H9 (cell line): ENCODE data around the gene FOXD4L6. TPM values are rescaled to one million over a fixed set of nuclear protein-coding genes. Genes with fewer than 3 reads are reported as not detected.
"Not testable (repeated sequence)": the region's sequence is repeated elsewhere in the genome, so short reads cannot be mapped to it uniquely, and the experiment has no call there.

Experiments
- DNase-seq: peaks from one replicate; pipeline ENCODE4 v3.0.0-alpha.2; 2017
- H2AFZ ChIP-seq: one replicate; pipeline ENCODE4 v1.6.1; 2013; ENCODE audit warnings: mild to moderate bottlenecking, low read length, control low read depth, moderate library complexity
- H2AK5ac ChIP-seq: 2 replicates; pipeline ENCODE4 v1.6.1; 2013; ENCODE audit warnings: low read length, control low read depth, mixed read lengths; ENCODE audit not compliant: insufficient read length
- H2BK120ac ChIP-seq: one replicate; pipeline ENCODE4 v1.6.1; 2013; ENCODE audit warnings: low read depth, mild to moderate bottlenecking, low read length, control low read depth, inconsistent platforms; ENCODE audit not compliant: poor library complexity, severe bottlenecking
- H2BK12ac ChIP-seq: 2 replicates; pipeline ENCODE4 v1.6.1; 2013; ENCODE audit warnings: low read length, control low read depth, mixed read lengths, low read depth; ENCODE audit not compliant: insufficient read length
- H2BK15ac ChIP-seq: 2 replicates; pipeline ENCODE4 v1.6.1; 2013; ENCODE audit warnings: low read depth, low read length, control low read depth
- H2BK20ac ChIP-seq: one replicate; pipeline ENCODE4 v1.6.1; 2013; ENCODE audit warnings: low read depth, mild to moderate bottlenecking, low read length, control low read depth, inconsistent platforms; ENCODE audit not compliant: poor library complexity, severe bottlenecking
- H2BK5ac ChIP-seq: 2 replicates; pipeline ENCODE4 v1.6.1; 2013; ENCODE audit warnings: low read length, control low read depth, mixed read lengths; ENCODE audit not compliant: insufficient read length
- H3K14ac ChIP-seq: 2 replicates; pipeline ENCODE4 v1.6.1; 2013; ENCODE audit warnings: low read length, control low read depth; ENCODE audit not compliant: insufficient read depth
- H3K18ac ChIP-seq: 2 replicates; pipeline ENCODE4 v1.6.1; 2013; ENCODE audit warnings: low read depth, mild to moderate bottlenecking, mixed read lengths, low read length, control low read depth; ENCODE audit not compliant: insufficient read length
- H3K23ac ChIP-seq: 2 replicates; pipeline ENCODE4 v1.6.1; 2013; ENCODE audit warnings: low read length, control low read depth, mixed read lengths, low read depth; ENCODE audit not compliant: insufficient read length
- H3K23me2 ChIP-seq: 2 replicates; pipeline ENCODE4 v1.6.1; 2013; ENCODE audit warnings: low read depth, mild to moderate bottlenecking, mixed read lengths, low read length, control low read depth; ENCODE audit not compliant: insufficient read length, poor library complexity, severe bottlenecking
- H3K27ac ChIP-seq: 2 replicates; pipeline ENCODE4 v1.5.1; 2013; ENCODE audit warnings: low read length, control low read depth, mixed read lengths, low read depth; ENCODE audit not compliant: insufficient read length
- H3K27me3 ChIP-seq: 2 replicates; pipeline ENCODE4 v1.6.1; 2013; ENCODE audit warnings: low read length, control low read depth, inconsistent platforms; ENCODE audit not compliant: insufficient read depth
- H3K4ac ChIP-seq: 2 replicates; pipeline ENCODE4 v1.6.1; 2013; ENCODE audit warnings: low read depth, mild to moderate bottlenecking, control low read depth, inconsistent platforms, low read length, moderate library complexity
- H3K4me1 ChIP-seq: 2 replicates; pipeline ENCODE4 v1.6.1; 2013; ENCODE audit warnings: low read length, control low read depth, inconsistent platforms; ENCODE audit not compliant: insufficient read depth
- H3K4me2 ChIP-seq: 2 replicates; pipeline ENCODE4 v1.6.1; 2013; ENCODE audit warnings: low read length, control low read depth, mixed read lengths; ENCODE audit not compliant: insufficient read length, insufficient read depth
- H3K56ac ChIP-seq: 2 replicates; pipeline ENCODE4 v1.6.1; 2013; ENCODE audit warnings: low read depth, mild to moderate bottlenecking, mixed read lengths, low read length, control low read depth; ENCODE audit not compliant: insufficient read length
- H3K79me1 ChIP-seq: 2 replicates; pipeline ENCODE4 v1.6.1; 2013; ENCODE audit warnings: low read depth, mild to moderate bottlenecking, moderate library complexity, low read length, control low read depth, inconsistent platforms; ENCODE audit not compliant: insufficient read depth, poor library complexity, severe bottlenecking
- H3K79me2 ChIP-seq: 2 replicates; pipeline ENCODE4 v1.6.1; 2013; ENCODE audit warnings: low read length, control low read depth, inconsistent platforms; ENCODE audit not compliant: insufficient read depth
- H3K9ac ChIP-seq: 2 replicates; pipeline ENCODE4 v1.6.1; 2013; ENCODE audit warnings: low read length, control low read depth, mixed read lengths; ENCODE audit not compliant: insufficient read length; ENCODE audit errors: extremely low read depth
- H3K9me3 ChIP-seq: one replicate; pipeline ENCODE4 v1.6.1; 2013; ENCODE audit warnings: low read depth, low read length, inconsistent platforms; ENCODE audit not compliant: control insufficient read depth
- H3T11ph ChIP-seq: one replicate; pipeline ENCODE4 v1.6.1; 2013; ENCODE audit warnings: mild to moderate bottlenecking, low read length, control low read depth, inconsistent platforms
- H4K20me1 ChIP-seq: one replicate; pipeline ENCODE4 v1.6.1; 2013; ENCODE audit not compliant: control insufficient read depth, insufficient read length, insufficient read depth
- H4K5ac ChIP-seq: 2 replicates; pipeline ENCODE4 v1.6.1; 2013; ENCODE audit warnings: low read depth, mild to moderate bottlenecking, mixed read lengths, low read length, control low read depth; ENCODE audit not compliant: insufficient read length
- H4K8ac ChIP-seq: replicated peaks from 2 replicates; pipeline ENCODE4 v1.6.1; 2013; ENCODE audit warnings: low read length, control low read depth, mixed read lengths, low read depth; ENCODE audit not compliant: insufficient read length
- H4K91ac ChIP-seq: 2 replicates; pipeline ENCODE4 v1.6.1; 2013; ENCODE audit warnings: low read depth, mild to moderate bottlenecking, moderate library complexity, mixed read lengths, low read length, control low read depth; ENCODE audit not compliant: insufficient read length
- H3K27ac Mint-ChIP-seq, 3 experiments: 2 replicates in 2 of 3; 3 replicates in 1 of 3; pipeline ENCODE4 v1.8.0; 2020 to 2021; ENCODE audit warnings: mixed read lengths in 3 of 3, mild to moderate bottlenecking in 1 of 3, moderate library complexity in 1 of 3
- H3K27me3 Mint-ChIP-seq: 2 replicates; pipeline ENCODE4 v1.8.0; 2021; ENCODE audit warnings: low read depth, mild to moderate bottlenecking, moderate library complexity, mixed read lengths
- H3K36me3 Mint-ChIP-seq, 3 experiments: 2 replicates in 2 of 3; 3 replicates in 1 of 3; pipeline ENCODE4 v1.8.0; 2020 to 2021; ENCODE audit warnings: low read depth in 3 of 3, mixed read lengths in 3 of 3; ENCODE audit not compliant: insufficient read depth in 1 of 3
- H3K4me1 Mint-ChIP-seq, 2 experiments: 2 replicates each; pipeline ENCODE4 v1.8.0; 2020; ENCODE audit warnings: mixed read lengths in 2 of 2
- H3K4me3 Mint-ChIP-seq, 2 experiments: 2 replicates in 1 of 2; 3 replicates in 1 of 2; pipeline ENCODE4 v1.8.0; 2020 to 2021; ENCODE audit warnings: mild to moderate bottlenecking in 2 of 2, mixed read lengths in 2 of 2, moderate library complexity in 1 of 2
- H3K9me3 Mint-ChIP-seq, 2 experiments: 2 replicates in 1 of 2; 3 replicates in 1 of 2; pipeline ENCODE4 v1.8.0; 2020; ENCODE audit warnings: mild to moderate bottlenecking in 2 of 2, mixed read lengths in 2 of 2, moderate library complexity in 1 of 2
- WGBS: extraction: QIAGEN DNeasy Blood & Tissue Kit; methylation state at CpG from one replicate; pipeline ENCODE4 v1.1.7; 2013; ENCODE audit warnings: missing lambda C conversion rate, low lambda C conversion rate, mixed read lengths; ENCODE audit not compliant: insufficient read length; ENCODE audit errors: extremely low coverage; 5-methylcytosine and 5-hydroxymethylcytosine counted together
- total RNA-seq: library from RNA; stranded (reverse); gene quantifications from 2 replicates; pipeline ENCODE4 v1.2.1, GENCODE V29; 2021

The FOXD4L6 gene
- total RNA-seq, 1 experiment from 2014 or later: 0.13 TPM

DNA sequence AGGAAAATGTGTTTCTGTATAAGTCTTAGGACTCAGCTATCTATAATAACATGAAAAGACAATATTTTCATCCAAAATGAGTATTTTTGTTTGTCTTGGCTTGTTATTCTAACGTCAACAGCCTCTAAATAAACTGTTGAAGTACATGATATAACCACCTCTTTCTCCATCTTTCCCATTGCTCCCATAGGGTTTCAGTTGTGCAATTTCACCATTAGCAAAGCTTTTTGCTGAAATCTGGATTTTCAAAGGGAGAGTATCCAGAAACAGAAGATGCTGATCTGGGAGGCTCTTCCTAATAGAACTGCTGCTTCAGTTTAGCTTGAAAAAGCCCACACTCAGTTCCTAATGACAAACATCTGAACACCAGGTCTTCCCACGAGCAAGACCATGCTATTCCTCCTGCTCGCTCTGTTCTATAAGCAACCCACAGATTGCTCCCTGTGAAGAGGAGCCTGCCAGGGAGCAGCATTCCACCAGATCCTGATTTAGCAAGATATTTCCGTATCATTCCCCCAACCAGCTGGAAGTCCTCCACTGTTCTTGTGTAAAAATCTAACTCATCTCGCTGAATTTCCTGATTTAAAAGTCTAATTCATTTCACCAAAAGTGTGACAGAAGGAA is 41.2 kb downstream of the FOXD4L6 start:
- not testable (repeated sequence) for H4K20me1 ChIP-seq, H3K23me2 ChIP-seq, H3K9me3 ChIP-seq, H3K27ac ChIP-seq, H3K79me1 ChIP-seq, H3K27ac Mint-ChIP-seq, H3K9ac ChIP-seq, DNase-seq, H2BK15ac ChIP-seq, H3K4me3 Mint-ChIP-seq, H2BK20ac ChIP-seq, H3K23ac ChIP-seq, H2BK12ac ChIP-seq, H3K27me3 ChIP-seq, H3K18ac ChIP-seq, H2AK5ac ChIP-seq, H3K79me2 ChIP-seq, H4K91ac ChIP-seq, H2BK120ac ChIP-seq, H2BK5ac ChIP-seq, H3K4me1 ChIP-seq, H4K5ac ChIP-seq, H2AFZ ChIP-seq, H3K56ac ChIP-seq, H3K4ac ChIP-seq, H4K8ac ChIP-seq, H3K4me2 ChIP-seq, H3K36me3 Mint-ChIP-seq, H3K4me1 Mint-ChIP-seq, H3T11ph ChIP-seq, H3K14ac ChIP-seq
- WGBS: no CpG with 5 or more reads among the region's 5 CpGs
- peaks cover 20 to 22% of the 10 kb centered on the region in 2 experiments for H3K9me3 Mint-ChIP-seq
- peaks cover 70% of the 10 kb centered on the region for H3K27me3 Mint-ChIP-seq

DNA sequence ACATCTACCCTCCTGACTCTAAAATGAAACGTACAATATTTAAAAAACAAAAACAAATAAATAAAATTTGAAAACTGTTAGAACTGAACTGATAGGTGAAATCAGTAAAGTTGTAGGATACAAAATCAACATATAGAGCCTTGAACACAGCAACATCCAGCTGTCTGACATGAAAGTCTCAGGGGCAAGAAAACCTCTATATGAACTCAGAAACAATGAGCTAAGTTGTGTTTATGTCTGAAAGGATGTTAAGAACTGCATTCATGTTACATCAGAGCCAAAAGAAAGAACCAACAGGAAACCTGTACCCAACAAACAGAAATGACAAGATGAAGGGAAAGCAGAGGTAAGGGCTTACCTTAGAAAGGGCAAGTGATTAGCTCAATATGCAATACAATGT is 41.8 kb downstream of the FOXD4L6 start:
- Mint-ChIP-seq H3K9me3 (peaks cover 20 to 22% of the 10 kb centered on the region in 2 experiments), H3K27me3 (peaks cover 70% of the 10 kb centered on the region)
- H3K23me2 ChIP-seq, H3T11ph ChIP-seq, H3K9me3 ChIP-seq, H2BK12ac ChIP-seq, H2BK15ac ChIP-seq, DNase-seq, H4K5ac ChIP-seq, H3K23ac ChIP-seq, H3K79me1 ChIP-seq, H3K14ac ChIP-seq, H3K4me1 Mint-ChIP-seq, H4K20me1 ChIP-seq, H3K27ac ChIP-seq, H3K56ac ChIP-seq, H3K18ac ChIP-seq, H2AFZ ChIP-seq, H2BK20ac ChIP-seq, H2BK5ac ChIP-seq, H3K79me2 ChIP-seq, H3K36me3 Mint-ChIP-seq, H3K27me3 ChIP-seq, H4K8ac ChIP-seq, H3K4me2 ChIP-seq, H3K9ac ChIP-seq, H2AK5ac ChIP-seq, H3K27ac Mint-ChIP-seq, H3K4me1 ChIP-seq, H2BK120ac ChIP-seq, H3K4me3 Mint-ChIP-seq, H3K4ac ChIP-seq, H4K91ac ChIP-seq: not testable (repeated sequence)
- WGBS: no CpG with 5 or more reads among the region's 1 CpG
